Ramos (cell line): ENCODE data around the gene POP7.
"Not testable (repeated sequence)": the region's sequence is repeated elsewhere in the genome, so short reads cannot be mapped to it uniquely, and the experiment has no call there.

Experiments used
- in situ Hi-C: fragments of 300-500 bp; cut with MboI; formaldehyde crosslinking; loops from one replicate; pipeline ENCODE4 v1.14.3; 2022; ENCODE audit warnings: low sequenced_read_pairs; ENCODE audit not compliant: unreplicated experiment

The POP7 gene

DNA sequence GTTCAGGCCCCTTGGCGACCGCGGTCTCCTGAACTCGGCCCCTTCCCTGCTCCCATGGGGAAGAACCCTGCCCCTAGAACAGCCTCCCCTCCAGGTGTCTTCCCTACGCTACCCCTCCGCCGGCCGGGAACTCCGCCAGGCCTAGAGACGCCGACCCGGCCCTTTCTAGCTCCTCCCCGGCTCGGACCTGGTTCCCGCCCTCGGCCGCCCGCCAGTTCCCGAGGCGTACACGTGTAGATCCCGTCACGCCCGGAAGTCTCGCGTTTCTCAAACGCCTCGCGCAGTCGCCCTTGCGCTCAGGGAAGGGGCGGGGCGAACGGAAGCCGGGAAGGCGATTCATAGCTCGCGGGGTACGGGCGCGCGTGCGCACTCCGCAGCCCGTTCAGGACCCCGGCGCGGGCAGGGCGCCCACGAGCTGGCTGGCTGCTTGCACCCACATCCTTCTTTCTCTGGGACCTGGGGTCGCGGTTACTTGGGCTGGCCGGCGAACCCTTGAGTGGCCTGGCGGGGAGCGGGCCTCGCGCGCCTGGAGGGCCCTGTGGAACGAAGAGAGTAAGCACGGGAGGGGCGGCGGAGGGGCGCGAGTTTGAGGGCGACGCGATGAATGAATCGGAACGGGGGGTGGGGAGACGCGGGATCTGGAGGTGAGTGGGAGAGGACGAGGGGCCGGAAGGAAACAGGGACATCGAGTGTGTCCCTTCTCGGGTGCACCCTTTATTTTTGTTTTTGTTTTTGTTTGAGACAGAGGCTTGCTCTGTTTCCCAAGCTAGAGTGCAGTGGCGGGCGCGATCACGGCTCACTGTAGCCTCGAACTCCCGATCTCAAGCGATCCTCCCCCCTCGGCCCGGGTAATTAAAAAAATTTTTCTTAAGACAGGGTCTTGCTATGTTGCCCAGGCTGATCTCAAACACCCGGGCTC, at the start of gene POP7:
POP7 (plus strand) TSS at position 369 of the 919 bp plus-strand sequence. CDS start 710 bp downstream, outside the sequence.
- in situ Hi-C loops: loop anchor here (10.0 kb wide), 1 partner anchor 149 kb away; the partner anchor contains the start of gene SLC12A9

DNA sequence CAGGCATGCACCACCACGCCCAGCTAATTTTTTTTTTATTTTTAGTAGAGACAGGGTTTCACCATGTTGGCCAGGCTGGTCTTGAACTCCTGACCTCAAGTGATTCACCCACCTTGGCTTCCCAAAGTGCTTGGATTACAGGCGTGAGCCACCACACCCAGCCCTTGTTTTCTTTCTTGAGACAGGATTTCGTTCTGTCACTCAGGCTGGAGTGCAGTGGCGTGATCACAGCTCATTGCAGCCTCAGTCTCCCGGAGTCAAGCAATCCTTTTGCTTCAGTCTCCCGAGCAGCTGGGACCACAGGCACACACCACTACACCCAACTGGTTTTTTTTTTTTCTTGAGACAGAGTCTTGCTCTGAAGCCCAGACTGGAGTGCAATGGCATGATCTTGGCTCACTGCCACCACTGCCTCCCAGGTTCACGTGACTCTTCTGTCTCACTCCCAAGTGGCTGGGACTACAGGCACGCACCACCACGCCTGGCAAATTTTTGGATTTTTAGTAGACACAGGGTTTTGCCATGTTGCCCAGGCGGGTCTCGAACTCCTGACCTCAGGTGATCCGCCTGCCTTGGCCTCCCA, 43.6 kb upstream of the POP7 start:
- in situ Hi-C loops: not testable (repeated sequence)

DNA sequence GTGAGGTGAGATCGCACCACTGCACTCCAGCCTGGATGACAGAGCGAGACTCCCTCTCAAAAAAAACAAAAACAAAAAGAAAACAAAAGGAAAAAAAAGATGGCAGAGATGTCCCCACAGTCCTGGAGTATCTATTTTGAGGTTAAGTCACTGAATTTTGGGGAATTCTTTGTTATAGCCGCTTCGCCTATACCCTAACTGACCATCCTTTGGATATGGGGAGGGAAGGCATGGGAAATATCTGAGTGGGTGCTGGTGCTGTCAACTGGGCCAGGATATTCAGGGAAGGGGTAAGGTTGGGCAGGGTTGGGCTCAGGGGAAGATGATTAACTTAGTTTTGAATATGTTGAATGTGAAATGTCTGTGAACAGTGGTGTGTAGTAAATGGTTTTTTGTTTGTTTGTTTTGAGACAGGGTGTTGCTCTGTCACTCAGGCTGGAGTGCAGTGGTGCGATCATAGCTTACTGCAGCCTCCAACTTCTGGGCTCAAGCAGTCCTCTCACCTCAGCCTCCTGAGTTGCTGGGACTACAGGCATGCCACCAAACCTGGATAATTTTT, 40.7 kb upstream of the POP7 start:
- in situ Hi-C loops: no loop called here

DNA sequence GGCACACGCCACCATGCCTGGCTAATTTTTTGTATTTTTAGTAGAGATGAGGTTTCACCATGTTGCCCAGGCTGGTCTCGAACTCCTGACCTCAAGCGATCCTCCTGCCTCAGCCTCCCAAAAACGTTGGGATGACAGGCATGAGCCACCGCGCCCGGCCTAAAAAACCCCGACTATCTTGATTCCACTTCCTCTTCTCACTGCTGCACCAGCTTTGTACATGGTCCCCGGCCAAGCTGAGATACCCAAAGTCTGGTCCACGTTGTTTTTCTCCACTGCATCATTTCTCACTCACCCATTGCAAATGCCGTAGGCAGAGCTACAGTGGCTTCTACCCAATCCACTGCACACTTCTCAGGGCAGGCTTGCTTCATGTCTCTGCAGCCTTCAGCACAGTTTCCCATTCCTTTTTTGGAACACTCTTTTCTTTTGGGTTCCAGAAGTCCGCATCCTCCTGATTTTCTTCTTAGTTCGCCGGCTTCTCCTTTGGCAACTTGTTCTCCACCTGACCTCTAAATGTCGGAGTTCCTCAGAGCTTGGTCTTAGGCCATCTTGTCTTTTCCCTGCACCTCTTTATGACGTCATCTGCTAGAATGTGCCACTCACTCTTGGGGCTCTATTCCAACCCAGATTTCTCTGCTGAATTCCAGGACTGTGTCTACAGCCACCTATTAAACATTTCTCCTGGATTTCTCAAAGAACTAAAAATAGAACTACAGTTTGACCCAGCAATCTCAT, 38.4 kb upstream of the POP7 start:
- in situ Hi-C loops: no loop called here

DNA sequence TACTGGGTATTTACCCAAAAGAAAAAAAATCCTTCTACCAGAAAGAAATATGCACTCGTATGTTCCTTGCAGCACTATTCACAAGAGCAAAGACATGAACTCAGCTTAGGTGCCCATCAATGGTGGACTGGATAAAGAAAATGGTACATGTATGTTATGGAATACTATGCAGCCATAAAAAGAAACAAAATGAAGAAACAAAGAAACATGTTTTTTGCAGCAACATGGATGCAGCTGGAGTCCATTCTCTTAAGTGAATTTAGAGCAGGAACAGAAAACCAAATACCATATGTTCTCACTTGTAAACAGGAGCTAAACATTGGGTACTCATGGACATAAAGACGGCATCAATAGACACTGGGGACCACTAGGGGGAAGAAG, 37.9 kb upstream of the POP7 start:
- in situ Hi-C loops: no loop called here

DNA sequence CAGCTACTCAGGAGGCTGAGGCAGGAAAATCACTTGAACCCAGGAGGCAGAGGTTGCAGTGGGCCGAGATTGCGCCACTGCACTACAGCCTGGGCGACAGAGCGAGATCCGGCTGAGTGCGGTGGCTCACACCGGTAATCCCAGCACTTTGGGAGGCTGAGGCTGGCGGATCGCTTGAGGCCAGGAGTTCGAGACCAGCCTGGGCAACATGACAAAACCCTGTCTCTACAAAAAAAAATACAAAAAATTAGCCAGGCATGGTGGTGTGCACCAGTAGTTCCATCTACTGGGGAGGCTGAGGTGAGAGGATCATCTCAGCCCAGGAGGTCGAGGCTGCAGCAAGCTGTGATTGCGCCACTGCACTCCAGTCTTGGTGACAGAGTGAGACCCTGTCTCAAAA, 36.8 kb upstream of the POP7 start:
- in situ Hi-C loops: not testable (repeated sequence)

DNA sequence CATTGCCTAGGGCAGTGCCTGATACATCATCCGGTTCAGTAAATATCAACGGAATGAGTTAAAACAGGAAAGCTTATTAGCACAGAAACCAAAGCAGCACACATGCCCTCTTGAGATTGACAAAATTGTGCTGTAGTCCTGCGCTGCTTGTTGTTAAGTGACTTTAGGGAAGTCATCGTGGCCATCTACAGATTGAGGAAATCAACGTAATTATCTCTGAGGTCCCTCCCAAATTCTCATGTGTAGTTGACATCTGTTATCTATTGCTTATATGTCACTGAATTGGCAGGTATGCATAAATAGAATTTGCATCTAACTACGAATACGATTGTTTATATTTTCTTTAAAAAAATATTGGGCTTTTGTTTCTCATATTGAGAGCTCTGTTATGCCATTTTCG, 35.8 kb upstream of the POP7 start:
- in situ Hi-C loops: no loop called here

DNA sequence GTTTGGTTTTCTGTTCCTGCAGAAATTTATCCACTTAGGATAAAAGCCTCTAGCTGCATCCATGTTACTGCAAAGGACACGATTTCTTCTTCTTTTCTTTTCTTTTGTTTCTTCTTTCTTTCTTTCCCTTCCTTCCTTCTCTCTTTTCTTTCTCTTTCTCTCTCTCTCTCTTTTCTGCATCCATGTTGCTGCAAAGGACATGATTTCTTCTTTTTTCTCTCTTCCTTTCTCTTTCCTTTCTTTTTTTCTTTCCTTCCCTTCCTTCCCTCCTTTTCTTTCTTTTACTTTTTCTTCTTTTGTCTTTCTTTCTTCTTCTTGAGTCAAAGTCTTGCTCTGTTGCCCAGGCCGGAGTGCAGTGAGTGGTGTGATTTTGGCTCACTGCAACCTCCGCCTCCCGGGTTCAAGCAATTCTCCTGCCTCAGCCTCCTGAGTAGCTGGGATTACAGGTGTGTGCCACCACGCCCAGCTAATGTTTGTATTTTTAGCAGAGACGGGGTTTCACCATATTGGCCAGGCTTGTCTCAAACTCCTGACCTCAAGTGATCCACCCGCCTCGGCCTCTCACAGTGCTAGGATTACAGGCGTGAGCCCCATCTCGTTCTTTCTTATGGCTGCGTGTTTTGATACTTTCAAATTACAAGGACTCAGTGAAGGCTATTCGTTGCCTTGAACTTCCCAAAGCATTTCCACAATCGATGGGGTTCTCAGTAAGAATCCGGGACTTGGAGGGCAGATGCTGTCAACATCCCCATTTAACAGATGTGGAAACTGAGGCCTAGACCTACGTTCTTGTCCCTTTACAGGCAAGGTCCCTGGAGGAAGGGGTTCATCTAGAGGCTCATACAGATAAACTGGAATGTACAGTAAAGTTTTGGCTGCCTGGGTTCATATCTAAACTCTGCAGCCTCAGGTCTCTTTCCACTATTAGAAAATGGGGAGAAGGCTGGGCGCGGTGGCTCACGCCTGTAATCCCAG, 34.3 kb upstream of the POP7 start:
- in situ Hi-C loops: no loop called here

DNA sequence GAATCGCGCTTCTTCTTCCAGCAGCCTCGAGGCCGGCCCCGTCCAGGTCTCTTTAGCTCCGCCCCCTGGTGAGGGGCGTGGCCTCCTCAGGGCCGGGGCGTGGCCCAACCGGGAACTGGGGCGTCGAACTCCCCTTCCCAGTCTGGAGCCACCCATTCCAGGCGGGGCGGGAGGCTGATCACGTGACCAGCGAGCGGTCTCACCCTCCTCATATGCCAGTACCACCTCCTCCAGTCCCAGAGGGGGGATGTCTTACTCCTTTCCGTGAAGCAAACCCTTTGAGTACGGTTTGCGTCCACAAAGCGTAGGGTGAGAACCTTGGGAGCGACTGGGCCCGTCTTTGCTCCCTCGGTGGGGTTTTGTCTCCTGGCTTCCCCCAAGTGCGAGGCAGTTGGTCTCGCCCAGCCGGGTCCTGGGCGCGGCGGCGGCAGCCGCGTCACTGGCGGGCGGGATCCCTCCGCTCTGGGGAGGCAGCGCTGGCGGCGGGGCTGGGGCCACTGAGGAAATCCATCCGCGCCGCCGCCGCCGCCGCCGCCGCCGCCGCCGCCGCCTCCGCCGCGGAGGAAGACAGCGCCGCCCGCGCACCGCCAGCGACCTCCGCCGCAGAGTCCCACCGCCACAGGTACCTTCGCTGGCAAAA, 32.5 kb upstream of the POP7 start, which contains the start of gene GNB2:
GNB2 (plus strand) TSS at position 439 of the 640 bp plus-strand sequence. CDS start 2,526 bp downstream, outside the sequence.
- in situ Hi-C loops: no loop called here

DNA sequence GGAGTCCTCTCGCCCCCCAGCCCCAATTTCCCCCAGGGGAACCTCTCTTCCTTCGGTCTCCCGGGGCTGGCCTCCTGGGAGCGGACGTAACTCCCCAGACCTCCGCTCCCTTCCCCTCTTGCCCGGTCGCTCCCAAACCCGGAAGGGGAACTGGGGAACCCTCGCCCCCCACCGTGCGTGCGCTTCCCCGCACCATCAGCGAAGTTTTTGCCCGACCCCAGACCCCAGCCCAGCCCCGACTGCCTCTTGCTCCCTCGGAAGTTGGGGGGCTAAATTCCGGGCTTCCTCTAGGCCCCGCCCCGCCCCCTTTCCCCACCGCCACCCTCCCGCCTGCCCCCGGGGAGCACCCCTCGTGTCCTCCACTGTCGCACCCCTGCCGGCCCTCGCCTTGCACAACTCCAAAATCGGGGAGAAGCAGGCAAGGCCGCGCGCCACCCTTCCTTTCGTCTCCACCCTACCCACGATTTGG, 31.9 kb upstream of the POP7 start:
- in situ Hi-C loops: no loop called here

DNA sequence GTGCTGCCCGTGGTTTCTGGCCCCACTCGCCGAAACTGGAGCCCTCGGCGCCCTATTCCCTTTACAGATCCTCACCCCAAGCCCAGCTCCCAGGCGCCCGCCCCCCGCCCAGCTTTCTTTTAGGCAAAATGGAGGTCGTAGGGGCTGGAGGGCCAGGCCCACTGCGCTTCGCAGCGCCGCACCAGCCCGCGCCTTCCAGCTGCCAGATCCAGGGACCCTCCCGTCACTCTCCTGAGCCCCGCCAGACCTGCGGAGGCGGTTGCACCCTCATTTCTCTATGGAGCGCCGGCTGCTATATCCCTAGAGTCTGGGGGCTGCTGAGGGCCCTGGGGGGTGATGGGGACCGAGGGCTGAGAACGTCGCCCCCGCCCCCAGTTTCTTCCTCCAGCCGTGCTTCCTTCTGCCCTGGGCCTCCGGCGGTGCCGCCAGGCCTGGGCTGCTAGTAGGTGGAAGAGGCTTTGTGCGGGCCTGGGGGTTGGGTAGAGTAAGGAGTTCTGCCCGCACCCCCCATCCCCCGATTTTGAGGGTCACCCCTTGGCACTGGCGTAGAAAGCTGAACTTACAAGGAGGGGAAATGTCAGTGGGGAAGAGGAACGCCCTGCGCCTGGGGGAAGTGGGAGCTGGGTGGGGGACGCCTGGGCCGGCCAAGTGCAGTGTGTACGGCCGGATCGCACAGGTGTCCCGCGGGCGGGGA, 31.4 kb upstream of the POP7 start:
- in situ Hi-C loops: no loop called here

DNA sequence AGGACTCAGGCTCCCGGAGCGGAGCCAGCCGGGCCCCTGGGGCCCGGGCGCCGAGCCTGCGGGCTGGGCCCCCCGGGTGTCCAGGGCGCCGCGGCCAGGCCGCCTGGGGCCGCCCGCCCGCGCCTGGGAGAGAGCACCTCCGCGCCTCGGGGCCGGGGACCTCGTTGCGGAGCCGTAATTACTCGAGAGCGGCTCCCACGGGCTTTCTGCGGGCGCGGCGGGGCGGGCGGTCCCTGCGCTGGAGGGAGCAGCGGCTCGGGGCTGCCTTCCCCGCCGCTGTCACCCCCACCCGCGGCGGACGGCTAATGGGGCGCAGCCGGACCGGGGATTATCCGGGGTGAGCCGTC, 30.8 kb upstream of the POP7 start:
- in situ Hi-C loops: no loop called here

DNA sequence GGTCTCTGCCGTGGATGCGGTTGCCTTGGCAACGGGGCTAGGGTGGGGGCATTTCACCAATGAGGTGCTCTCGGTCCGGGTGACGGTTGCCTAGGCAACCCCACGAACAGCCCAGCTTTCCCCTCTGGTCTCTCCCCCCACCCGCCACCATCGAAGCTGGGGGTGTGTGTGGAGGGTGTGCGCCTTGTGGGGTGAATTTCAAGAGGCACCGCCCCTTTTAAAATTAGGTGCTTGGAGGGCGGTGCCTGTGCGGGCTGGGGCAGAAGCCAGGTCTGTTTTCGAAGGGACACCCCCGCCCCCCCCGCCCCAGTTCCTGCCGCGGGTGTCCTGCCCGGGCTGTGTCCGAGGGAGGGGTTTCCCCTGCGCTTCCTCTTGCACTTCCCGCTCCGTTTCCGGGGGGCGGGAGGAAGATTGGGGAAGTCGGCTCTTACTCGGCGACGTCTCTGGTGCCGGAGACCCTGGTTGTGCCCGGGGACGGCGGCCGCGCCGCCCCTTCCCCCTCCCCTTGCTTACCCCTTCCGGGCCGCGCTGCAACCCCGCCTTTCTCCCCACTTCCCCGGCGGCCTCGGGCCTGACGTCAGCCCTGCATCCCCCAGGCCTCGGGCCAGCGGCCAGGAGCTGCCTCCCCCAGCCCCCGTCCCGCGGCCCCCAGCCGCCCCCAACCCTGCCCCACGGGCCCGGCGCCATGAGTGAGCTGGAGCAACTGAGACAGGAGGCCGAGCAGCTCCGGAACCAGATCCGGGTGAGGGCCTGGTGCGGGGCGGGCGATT, 30.2 kb upstream of the POP7 start:
- in situ Hi-C loops: no loop called here

DNA sequence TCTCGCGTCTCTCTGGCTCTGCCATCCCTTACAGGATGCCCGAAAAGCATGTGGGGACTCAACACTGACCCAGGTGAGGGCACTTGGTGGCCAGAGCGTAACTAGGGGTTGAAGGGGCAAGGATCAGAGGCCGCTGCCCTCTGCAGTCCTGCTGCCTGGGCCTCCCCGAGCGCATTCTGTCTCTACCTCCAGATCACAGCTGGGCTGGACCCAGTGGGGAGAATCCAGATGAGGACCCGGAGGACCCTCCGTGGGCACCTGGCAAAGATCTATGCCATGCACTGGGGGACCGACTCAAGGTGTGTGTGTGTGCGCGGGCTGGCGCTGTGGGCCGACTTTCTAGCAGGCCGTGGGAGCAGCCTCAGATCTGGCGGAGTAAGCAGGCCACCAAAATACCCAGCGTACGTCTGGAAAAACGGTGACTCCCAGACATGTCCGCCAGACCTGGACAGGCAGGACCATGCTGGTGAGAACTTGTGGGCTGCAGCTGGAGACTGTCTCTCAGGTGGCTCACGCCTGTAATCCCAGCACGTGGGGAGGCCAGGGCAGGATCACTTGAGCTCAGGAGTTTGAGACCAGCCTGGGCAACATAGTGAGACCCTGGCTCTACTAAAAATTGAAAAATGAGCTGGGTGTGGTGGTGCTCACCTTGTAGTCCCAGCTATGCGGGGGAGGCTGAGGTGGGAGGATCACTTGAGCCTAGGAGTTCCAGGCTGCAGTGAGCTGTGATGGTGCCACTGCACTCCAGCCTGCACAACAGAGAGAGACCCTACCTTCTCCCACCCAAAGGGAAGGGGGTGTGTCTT, 29.2 kb upstream of the POP7 start:
- in situ Hi-C loops: no loop called here

DNA sequence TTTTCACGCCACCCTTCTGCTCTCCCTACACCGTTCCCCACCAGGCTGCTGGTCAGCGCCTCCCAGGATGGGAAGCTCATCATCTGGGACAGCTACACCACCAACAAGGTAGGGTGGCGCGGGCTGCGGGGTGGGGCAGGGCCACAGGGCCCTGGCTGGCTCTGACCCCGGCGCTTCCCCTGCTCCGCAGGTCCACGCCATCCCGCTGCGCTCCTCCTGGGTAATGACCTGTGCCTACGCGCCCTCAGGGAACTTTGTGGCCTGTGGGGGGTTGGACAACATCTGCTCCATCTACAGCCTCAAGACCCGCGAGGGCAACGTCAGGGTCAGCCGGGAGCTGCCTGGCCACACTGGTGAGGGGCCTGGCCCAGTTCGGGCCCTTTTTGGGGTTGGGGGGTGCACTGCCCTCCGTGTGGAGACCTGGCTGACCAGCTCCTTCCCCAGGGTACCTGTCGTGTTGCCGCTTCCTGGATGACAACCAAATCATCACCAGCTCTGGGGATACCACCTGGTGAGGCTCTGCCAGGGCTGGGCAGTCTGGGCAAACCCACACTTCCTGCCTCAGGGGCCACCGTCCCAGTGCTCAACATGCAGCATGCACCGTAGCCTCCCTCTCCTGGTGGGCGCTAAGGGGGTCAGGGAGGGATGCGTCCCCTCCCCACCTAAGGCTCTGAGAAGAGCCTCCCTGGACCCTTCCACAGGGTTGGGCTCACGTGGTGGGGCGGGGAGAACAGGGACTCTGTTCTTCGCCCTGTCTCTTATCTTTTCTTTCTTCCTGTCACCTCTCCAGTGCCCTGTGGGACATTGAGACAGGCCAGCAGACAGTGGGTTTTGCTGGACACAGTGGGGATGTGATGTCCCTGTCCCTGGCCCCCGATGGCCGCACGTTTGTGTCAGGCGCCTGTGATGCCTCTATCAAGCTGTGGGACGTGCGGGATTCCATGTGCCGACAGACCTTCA, 28.3 kb upstream of the POP7 start:
- in situ Hi-C loops: no loop called here
